ENCODE results near the gene TARS2. TPM values are rescaled to one million over a fixed set of nuclear protein-coding genes. Genes with fewer than 3 reads are reported as not detected.

Gene TARS2
- total and polyA plus RNA-seq, 2 of the 13 experiments (the other 11 are each of a cell fraction or from before 2014, with no cell fraction given) = 21.3 to 22.8 TPM

GRCh38 chr1:150552128-150552910 lies 65.1 kb downstream of the TARS2 start (continued):
- TF ChIP-seq ZNF704 (CRISPR knock-in tag; IDR thresholded peaks at IDR 0.05; ENCODE audit: borderline replicate concordance) = no peak
- no peak for TF ChIP-seq FLYWCH1 (CRISPR knock-in tag; IDR thresholded peaks at IDR 0.05)
- TF ChIP-seq XBP1 (CRISPR knock-in tag; IDR thresholded peaks at IDR 0.05) = no peak
- no peak for TF ChIP-seq NFAT5 (CRISPR knock-in tag; IDR thresholded peaks at IDR 0.05)
- TF ChIP-seq CBFB (CRISPR knock-in tag; IDR thresholded peaks at IDR 0.05) = no peak
- no peak for TF ChIP-seq GFI1 (CRISPR knock-in tag; IDR thresholded peaks at IDR 0.05; ENCODE audit: borderline replicate concordance)
- TF ChIP-seq, protein P1, sequence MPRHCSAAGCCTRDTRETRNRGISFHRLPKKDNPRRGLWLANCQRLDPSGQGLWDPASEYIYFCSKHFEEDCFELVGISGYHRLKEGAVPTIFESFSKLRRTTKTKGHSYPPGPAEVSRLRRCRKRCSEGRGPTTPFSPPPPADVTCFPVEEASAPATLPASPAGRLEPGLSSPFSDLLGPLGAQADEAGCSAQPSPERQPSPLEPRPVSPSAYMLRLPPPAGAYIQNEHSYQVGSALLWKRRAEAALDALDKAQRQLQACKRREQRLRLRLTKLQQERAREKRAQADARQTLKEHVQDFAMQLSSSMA (CRISPR knock-in tag; IDR thresholded peaks at IDR 0.05) = 0 out of 2 replicates have a peak, but pooled peaks have one; percentile 59
- peak; percentile 54; the same call in 1 of the 2 replicates for TF ChIP-seq ZNF331 (CRISPR knock-in tag; IDR thresholded peaks at IDR 0.05)
- TF ChIP-seq SRY (CRISPR knock-in tag; IDR thresholded peaks at IDR 0.05) = no peak
- no peak for TF ChIP-seq NFIB (CRISPR knock-in tag; IDR thresholded peaks at IDR 0.05; ENCODE audit: borderline replicate concordance)
- TF ChIP-seq NBN (conservative IDR thresholded peaks at IDR 0.05) = no peak
- TF ChIP-seq PHF21A (CRISPR knock-in tag; IDR thresholded peaks at IDR 0.05) = peak; percentile 48; the same call in 1 of the 2 replicates
- TF ChIP-seq ZBTB43 (CRISPR knock-in tag; conservative IDR thresholded peaks at IDR 0.05) = no peak
- 0 out of 2 replicates have a peak, but pooled peaks have one; percentile 43 for TF ChIP-seq SIX1 (CRISPR knock-in tag; IDR thresholded peaks at IDR 0.05; ENCODE audit: borderline replicate concordance)
- TF ChIP-seq, protein P2, sequence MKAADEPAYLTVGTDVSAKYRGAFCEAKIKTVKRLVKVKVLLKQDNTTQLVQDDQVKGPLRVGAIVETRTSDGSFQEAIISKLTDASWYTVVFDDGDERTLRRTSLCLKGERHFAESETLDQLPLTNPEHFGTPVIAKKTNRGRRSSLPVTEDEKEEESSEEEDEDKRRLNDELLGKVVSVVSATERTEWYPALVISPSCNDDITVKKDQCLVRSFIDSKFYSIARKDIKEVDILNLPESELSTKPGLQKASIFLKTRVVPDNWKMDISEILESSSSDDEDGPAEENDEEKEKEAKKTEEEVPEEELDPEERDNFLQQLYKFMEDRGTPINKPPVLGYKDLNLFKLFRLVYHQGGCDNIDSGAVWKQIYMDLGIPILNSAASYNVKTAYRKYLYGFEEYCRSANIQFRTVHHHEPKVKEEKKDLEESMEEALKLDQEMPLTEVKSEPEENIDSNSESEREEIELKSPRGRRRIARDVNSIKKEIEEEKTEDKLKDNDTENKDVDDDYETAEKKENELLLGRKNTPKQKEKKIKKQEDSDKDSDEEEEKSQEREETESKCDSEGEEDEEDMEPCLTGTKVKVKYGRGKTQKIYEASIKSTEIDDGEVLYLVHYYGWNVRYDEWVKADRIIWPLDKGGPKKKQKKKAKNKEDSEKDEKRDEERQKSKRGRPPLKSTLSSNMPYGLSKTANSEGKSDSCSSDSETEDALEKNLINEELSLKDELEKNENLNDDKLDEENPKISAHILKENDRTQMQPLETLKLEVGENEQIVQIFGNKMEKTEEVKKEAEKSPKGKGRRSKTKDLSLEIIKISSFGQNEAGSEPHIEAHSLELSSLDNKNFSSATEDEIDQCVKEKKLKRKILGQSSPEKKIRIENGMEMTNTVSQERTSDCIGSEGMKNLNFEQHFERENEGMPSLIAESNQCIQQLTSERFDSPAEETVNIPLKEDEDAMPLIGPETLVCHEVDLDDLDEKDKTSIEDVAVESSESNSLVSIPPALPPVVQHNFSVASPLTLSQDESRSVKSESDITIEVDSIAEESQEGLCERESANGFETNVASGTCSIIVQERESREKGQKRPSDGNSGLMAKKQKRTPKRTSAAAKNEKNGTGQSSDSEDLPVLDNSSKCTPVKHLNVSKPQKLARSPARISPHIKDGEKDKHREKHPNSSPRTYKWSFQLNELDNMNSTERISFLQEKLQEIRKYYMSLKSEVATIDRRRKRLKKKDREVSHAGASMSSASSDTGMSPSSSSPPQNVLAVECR (CRISPR knock-in tag; IDR thresholded peaks at IDR 0.05; ENCODE audit: borderline replicate concordance) = peak; percentile 75; the same call in 1 of the 2 replicates
